Neural cell (in vitro differentiated cells): ENCODE data around the gene PADI2. TPM values are rescaled to one million over a fixed set of nuclear protein-coding genes. Genes with fewer than 3 reads are reported as not detected.

Experiments used
- H2AFZ ChIP-seq: fragments of 200-600, 300-800 bp; sonication (generic), shearing (Covaris generic); 2 replicates; pipeline ENCODE4 v1.6.0; 2014; ENCODE audit warnings: low read depth, mild to moderate bottlenecking, antibody characterized with exemption, low read length, moderate library complexity
- H3F3A ChIP-seq: fragments of 200-600 bp; shearing (Covaris generic); 2 replicates; pipeline ENCODE4 v1.6.1; 2016; ENCODE audit warnings: mild to moderate bottlenecking, moderate library complexity, mixed read lengths, antibody characterized with exemption, low read length; ENCODE audit not compliant: insufficient read depth, poor library complexity, severe bottlenecking
- H3K27ac ChIP-seq: fragments of 200-600, 300-800 bp; sonication (generic), shearing (Covaris generic); 2 replicates; pipeline ENCODE4 v1.5.1; 2014; ENCODE audit warnings: mild to moderate bottlenecking, low read length, moderate library complexity
- H3K27me3 ChIP-seq: fragments of 300-800, 200-600 bp; sonication (generic), shearing (Covaris generic); 2 replicates; pipeline ENCODE4 v1.6.0; 2014; ENCODE audit warnings: mild to moderate bottlenecking, low read depth, low read length, moderate library complexity; ENCODE audit not compliant: insufficient read depth
- H3K36me3 ChIP-seq: fragments of 300-800, 200-600 bp; sonication (generic), shearing (Covaris generic); 2 replicates; pipeline ENCODE4 v1.5.1; 2014; ENCODE audit warnings: mild to moderate bottlenecking, antibody characterized with exemption, low read length, moderate library complexity; ENCODE audit not compliant: insufficient read depth
- H3K4me2 ChIP-seq: fragments of 300-800, 200-600 bp; sonication (generic), shearing (Covaris generic); 2 replicates; pipeline ENCODE4 v1.6.0; 2014; ENCODE audit warnings: mild to moderate bottlenecking, low read length
- H3K4me3 ChIP-seq: fragments of 300-800, 200-600 bp; sonication (generic), shearing (Covaris generic); 2 replicates; pipeline ENCODE4 v1.5.1; 2014; ENCODE audit warnings: mild to moderate bottlenecking, low read length, moderate library complexity
- H3K79me2 ChIP-seq: fragments of 200-600 bp; shearing (Covaris generic); replicated peaks from 2 replicates; pipeline ENCODE4 v1.6.0; 2014; ENCODE audit warnings: mild to moderate bottlenecking, low read length, moderate library complexity; ENCODE audit not compliant: insufficient read depth
- H3K9ac ChIP-seq: fragments of 300-800, 200-600 bp; sonication (generic), shearing (Covaris generic); 2 replicates; pipeline ENCODE4 v1.6.1; 2016; ENCODE audit warnings: mild to moderate bottlenecking, low read length, mixed read lengths
- H3K9me2 ChIP-seq: fragments of 200-600 bp; shearing (Covaris generic); 2 replicates; pipeline ENCODE4 v1.6.1; 2016; ENCODE audit warnings: mild to moderate bottlenecking, low read length, mixed read lengths; ENCODE audit not compliant: insufficient read depth
- H3K9me3 ChIP-seq: fragments of 200-600, 300-800 bp; sonication (generic), shearing (Covaris generic); 2 replicates; pipeline ENCODE4 v1.6.1; 2016; ENCODE audit warnings: mild to moderate bottlenecking, mixed run types, low read length, moderate library complexity, mixed read lengths
- H4K20me1 ChIP-seq: fragments of 200-600 bp; shearing (Covaris generic); 2 replicates; pipeline ENCODE4 v1.6.1; 2016; ENCODE audit warnings: mild to moderate bottlenecking, mixed run types; ENCODE audit not compliant: insufficient read depth
- EP300 ChIP-seq: fragments of 450-650 bp; conservative IDR thresholded peaks from 2 replicates; pipeline ENCODE4 v1.6.1; 2014; ENCODE audit warnings: antibody characterized with exemption, mild to moderate bottlenecking, moderate library complexity; ENCODE audit not compliant: poor library complexity, severe bottlenecking
- EZH2 ChIP-seq: fragments of 200-600, 300-800 bp; shearing (Covaris generic), sonication (generic); IDR thresholded peaks from 2 replicates; pipeline ENCODE4 v1.6.1; 2014; ENCODE audit warnings: antibody characterized with exemption, low read length, borderline replicate concordance, mild to moderate bottlenecking; ENCODE audit not compliant: insufficient read depth, poor library complexity, severe bottlenecking
- MXI1 ChIP-seq: fragments of 450-650 bp; conservative IDR thresholded peaks from 2 replicates; pipeline ENCODE4 v1.6.1; 2014; ENCODE audit warnings: antibody characterized with exemption, mild to moderate bottlenecking; ENCODE audit not compliant: poor library complexity, severe bottlenecking
- RAD21 ChIP-seq: fragments of 450-650 bp; conservative IDR thresholded peaks from 2 replicates; pipeline ENCODE4 v1.6.1; 2014; ENCODE audit warnings: antibody characterized with exemption, mild to moderate bottlenecking, moderate library complexity
- SMC3 ChIP-seq: fragments of 450-650 bp; conservative IDR thresholded peaks from 2 replicates; pipeline ENCODE4 v1.6.1; 2014; ENCODE audit warnings: antibody characterized with exemption, mild to moderate bottlenecking, moderate library complexity; ENCODE audit not compliant: poor library complexity
- polyA plus RNA-seq: library from polyadenylated mRNA; depleted of rRNA; stranded (reverse); fragments of >200 nt; gene quantifications from 2 replicates; pipeline ENCODE4 v1.2.3, GENCODE V29; 2014
- TF ChIP-seq, protein P1 (sequence below): fragments of 450-650 bp; IDR thresholded peaks from 2 replicates; pipeline ENCODE4 v1.5.1; 2014; ENCODE audit warnings: antibody characterized with exemption, mild to moderate bottlenecking, moderate library complexity; ENCODE audit not compliant: poor library complexity, severe bottlenecking
- TF ChIP-seq, protein P2 (sequence below): IDR thresholded peaks from 2 replicates; pipeline ENCODE4 v1.6.1; 2012; ENCODE audit warnings: borderline replicate concordance

PADI2 gene
- polyA plus RNA-seq, 1 donor from 2014 or later = 1.6 TPM

DNA sequence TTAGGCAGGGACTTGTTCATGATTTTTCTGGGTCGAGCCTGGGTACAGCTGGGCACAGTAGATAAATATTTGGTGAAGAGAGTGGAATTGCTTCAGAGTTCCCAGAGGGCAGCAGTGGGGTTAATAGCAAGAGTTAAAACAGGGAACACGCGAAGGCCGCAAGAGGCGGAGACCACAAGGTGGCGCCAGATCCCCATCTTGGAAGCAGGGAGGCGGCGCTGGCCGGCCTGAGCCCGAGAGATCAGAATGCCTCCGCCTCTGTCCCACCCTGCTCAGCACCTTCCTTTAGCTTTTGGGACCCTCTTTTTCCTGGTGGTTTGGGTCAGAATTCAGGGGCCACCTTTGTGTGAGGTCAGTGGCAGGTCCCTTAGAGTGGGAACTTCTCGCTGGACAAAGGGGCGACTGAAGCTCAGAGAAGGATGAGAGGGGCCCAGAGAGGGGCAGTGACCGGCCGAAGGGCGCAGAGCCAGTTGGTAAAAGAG, 6.5 kb upstream of the PADI2 start:
- no peaks in the 10 kb centered on the region for H3K79me2 ChIP-seq
- H3K9me2 ChIP-seq = no peaks in the 10 kb centered on the region
- H3K36me3 ChIP-seq = no peaks in the 10 kb centered on the region
- H3K27me3 ChIP-seq = no peaks in the 10 kb centered on the region
- no peak overlapping the region for H3K27ac ChIP-seq
- no peaks in the 10 kb centered on the region for H4K20me1 ChIP-seq
- no peak overlapping the region for H2AFZ ChIP-seq
- H3F3A ChIP-seq = no peaks in the 10 kb centered on the region
- H3K9ac ChIP-seq = no peak overlapping the region
- no peak overlapping the region for H3K4me2 ChIP-seq
- no peak for TF ChIP-seq EP300
- TF ChIP-seq SMC3 = peak; percentile 96
- TF ChIP-seq, protein P1, sequence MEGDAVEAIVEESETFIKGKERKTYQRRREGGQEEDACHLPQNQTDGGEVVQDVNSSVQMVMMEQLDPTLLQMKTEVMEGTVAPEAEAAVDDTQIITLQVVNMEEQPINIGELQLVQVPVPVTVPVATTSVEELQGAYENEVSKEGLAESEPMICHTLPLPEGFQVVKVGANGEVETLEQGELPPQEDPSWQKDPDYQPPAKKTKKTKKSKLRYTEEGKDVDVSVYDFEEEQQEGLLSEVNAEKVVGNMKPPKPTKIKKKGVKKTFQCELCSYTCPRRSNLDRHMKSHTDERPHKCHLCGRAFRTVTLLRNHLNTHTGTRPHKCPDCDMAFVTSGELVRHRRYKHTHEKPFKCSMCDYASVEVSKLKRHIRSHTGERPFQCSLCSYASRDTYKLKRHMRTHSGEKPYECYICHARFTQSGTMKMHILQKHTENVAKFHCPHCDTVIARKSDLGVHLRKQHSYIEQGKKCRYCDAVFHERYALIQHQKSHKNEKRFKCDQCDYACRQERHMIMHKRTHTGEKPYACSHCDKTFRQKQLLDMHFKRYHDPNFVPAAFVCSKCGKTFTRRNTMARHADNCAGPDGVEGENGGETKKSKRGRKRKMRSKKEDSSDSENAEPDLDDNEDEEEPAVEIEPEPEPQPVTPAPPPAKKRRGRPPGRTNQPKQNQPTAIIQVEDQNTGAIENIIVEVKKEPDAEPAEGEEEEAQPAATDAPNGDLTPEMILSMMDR = peak; percentile 96
- TF ChIP-seq EZH2 = no peak
- TF ChIP-seq RAD21 = peak; percentile 97
- peak; percentile 30 for TF ChIP-seq MXI1
- no peak overlapping the region for H3K4me3 ChIP-seq
- H3K9me3 ChIP-seq = no peaks in the 10 kb centered on the region

DNA sequence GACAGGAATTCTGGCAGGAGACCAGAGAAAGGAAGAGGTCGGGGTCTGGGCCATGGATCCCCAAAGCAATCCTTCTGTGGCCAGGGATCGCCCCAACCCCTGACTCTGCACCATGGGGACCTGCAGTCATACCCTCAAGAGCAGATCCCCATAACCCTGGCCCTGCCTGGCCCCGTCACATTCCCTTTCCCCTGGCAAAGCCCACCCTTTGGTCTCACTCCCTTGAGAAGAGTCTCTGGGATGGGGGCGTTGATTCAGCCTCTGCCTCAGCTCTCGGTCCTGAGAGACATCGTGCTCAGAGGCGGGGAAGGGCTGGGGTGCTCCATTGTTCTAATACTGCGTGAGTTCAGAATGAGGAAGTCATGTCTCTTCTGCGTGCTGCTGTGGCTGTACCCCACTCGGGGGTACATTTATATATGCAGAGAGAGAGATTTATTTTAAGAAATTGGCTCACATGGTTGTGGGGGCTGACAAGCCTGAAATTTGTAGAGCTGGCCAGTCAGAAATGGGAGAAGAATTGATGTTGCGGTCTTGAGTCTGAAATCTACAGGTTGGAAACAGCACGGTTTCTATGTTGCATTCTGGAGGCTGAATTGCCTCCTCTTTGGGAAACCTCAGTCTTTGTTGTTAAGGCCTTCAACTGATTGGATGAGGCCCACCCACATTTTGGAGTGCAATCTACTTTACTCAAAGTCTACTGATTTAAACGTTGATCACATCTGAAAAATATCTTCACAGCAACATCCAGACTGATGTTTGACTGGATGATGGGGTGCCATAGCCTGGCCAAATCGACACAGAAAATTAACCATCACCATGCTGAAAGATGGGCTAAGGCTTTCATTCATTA, 4.2 kb upstream of the PADI2 start:
- H3K79me2 ChIP-seq = no peaks in the 10 kb centered on the region
- no peak overlapping the region for H3K4me2 ChIP-seq
- no peaks in the 10 kb centered on the region for H3K9me2 ChIP-seq
- H4K20me1 ChIP-seq = no peaks in the 10 kb centered on the region
- H3K27me3 ChIP-seq = peaks cover 17% of the 10 kb centered on the region
- no peaks in the 10 kb centered on the region for H3K9me3 ChIP-seq
- H3F3A ChIP-seq = no peaks in the 10 kb centered on the region
- no peak overlapping the region for H3K27ac ChIP-seq
- no peak overlapping the region for H2AFZ ChIP-seq
- no peak overlapping the region for H3K4me3 ChIP-seq
- no peak overlapping the region for H3K9ac ChIP-seq
- no peak for TF ChIP-seq SMC3
- TF ChIP-seq, protein P1 = no peak
- TF ChIP-seq, protein P2, sequence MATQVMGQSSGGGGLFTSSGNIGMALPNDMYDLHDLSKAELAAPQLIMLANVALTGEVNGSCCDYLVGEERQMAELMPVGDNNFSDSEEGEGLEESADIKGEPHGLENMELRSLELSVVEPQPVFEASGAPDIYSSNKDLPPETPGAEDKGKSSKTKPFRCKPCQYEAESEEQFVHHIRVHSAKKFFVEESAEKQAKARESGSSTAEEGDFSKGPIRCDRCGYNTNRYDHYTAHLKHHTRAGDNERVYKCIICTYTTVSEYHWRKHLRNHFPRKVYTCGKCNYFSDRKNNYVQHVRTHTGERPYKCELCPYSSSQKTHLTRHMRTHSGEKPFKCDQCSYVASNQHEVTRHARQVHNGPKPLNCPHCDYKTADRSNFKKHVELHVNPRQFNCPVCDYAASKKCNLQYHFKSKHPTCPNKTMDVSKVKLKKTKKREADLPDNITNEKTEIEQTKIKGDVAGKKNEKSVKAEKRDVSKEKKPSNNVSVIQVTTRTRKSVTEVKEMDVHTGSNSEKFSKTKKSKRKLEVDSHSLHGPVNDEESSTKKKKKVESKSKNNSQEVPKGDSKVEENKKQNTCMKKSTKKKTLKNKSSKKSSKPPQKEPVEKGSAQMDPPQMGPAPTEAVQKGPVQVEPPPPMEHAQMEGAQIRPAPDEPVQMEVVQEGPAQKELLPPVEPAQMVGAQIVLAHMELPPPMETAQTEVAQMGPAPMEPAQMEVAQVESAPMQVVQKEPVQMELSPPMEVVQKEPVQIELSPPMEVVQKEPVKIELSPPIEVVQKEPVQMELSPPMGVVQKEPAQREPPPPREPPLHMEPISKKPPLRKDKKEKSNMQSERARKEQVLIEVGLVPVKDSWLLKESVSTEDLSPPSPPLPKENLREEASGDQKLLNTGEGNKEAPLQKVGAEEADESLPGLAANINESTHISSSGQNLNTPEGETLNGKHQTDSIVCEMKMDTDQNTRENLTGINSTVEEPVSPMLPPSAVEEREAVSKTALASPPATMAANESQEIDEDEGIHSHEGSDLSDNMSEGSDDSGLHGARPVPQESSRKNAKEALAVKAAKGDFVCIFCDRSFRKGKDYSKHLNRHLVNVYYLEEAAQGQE = no peak
- TF ChIP-seq RAD21 = no peak
- no peak for TF ChIP-seq MXI1
- no peak for TF ChIP-seq EP300
- no peak for TF ChIP-seq EZH2
- H3K36me3 ChIP-seq = no peaks in the 10 kb centered on the region
